Measurements from ENCODE around the gene RALY.

RALY gene

DNA sequence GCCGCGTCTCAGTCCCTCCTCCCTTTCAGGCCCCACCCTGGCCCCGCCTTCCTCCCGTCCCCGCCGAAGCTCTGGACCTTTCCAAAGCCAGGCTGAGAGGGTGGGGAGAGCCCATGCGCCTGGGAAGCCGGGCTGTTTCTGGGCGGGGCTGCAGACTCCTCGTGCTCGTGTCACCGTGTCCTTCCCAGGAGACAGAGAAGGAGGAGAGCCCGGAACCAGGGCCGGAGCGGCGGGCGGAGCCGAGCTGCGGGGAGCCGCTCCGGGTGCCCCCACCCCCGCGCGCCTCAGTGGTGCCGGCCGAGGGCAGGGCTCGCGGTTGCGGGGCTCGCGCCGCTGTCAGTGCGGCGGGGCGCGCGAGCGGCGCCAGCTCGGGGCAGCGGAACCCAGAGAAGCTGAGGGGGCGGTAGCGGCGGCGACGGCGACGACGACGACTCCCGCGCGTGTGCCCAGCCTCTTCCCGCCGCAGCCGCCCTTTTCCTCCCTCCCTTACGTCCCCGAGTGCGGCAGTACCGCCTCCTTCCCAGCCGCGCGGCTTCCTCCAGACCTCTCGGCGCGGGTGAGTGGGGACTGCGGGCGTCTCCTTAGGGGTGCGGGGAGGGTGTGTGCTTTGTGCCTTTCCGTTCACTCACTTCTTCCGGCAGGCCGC, at the start of gene RALY:
RALY (plus strand) TSS at position 336 of the 646 bp plus-strand sequence. CDS start 78,164 bp downstream, outside the sequence.
- DNase-seq (ENCODE audit: low spot score), result no peak

DNA sequence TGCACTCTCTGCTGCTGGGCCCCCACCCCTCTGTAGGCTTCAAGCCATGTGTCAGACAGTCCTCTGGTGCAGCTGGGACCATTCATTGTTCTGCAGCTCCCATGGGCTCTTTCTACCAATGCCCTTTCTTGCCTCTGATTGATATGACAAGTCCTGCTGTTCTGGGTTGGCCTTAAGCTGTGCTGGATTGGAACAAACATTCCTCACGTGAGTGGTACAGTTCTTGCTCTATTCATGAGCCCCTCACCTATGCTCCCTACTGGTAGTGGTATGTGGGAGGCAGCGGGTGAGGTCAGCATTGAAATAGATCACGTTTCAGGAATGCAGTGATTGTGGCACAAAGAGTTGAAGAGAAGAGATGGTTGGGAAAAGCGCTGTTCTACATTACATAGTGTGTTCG, 48.8 kb upstream of the RALY start:
- no peak for DNase-seq (ENCODE audit: low spot score)

DNA sequence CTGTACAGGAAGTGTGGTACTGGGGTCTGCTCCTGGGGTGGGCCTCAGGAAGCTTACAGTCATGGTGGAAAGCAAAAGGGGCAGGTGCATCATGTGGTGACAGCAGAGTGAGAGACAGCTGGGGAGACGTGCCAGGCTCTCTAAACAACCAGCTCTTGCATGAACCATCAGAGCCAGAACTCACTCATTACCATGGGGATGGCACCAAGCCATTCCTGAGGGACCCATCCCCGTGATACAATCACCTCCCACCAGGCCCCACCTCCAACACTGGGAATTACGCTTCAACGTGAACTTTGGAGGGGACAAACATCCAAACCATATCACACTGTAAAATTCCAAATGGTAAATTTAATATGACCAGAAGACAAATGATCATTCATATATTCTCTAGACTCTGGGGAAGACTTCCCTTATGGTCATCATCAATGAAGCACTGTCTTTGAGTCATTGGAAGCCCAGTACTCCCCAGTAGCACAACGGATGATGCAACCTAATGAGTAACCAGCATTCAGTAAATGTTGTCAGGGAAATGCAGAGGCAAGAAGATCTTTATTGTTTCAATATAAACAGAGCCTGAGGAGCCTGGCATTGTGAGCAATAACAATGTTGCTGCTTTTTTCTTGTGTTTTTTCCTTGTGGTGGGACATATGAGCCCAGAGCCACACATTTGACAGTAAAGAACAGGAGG, 48.2 kb upstream of the RALY start:
- DNase-seq (ENCODE audit: low spot score), result no peak

DNA sequence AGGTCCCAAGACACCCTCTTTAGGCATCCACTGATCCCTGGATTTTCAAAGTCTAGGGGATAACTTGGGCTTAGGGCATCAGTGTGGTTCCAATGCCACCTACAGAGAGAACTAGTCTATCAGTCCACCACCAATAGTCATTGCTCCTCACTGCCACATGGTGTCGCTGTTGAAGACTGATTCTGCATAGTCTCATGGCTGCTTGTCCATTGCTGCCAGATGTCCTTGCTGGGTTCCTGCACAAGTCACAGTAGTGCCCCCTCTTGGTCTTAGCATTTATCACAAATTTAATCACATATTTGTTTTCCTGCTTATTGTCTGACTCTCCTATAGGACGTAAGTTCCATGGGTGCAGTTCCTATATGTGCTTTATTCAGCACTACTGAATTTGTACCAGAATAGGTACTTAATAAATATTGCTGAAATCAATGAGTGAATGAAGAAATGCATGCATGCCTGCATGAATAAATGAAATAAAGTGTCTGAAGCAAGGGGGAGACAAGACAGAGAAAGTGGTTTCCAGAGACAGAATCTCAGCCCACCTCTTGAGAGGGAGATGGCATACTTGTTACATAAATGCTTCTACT, 45.9 kb upstream of the RALY start:
- no peak for DNase-seq (ENCODE audit: low spot score)

DNA sequence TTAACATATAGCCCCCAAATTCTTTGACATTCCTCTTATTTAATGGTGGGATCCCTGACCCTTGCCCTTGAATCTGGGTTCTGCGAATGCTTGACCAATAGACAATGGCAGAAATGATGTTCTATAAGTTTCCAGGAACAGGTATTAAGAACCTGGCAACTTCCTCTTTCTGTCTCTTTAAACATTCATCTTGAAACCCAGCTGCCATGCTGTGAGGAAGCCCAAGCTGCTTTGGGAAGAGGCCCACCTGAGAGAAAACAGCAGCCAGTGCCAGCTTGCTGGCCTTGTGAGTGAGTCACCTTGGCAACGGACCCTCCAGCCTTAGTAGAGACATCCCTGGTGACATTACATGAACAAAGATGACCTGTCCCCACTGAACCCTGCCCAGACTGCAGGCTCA, 45.2 kb upstream of the RALY start:
- no peak for DNase-seq (ENCODE audit: low spot score)

DNA sequence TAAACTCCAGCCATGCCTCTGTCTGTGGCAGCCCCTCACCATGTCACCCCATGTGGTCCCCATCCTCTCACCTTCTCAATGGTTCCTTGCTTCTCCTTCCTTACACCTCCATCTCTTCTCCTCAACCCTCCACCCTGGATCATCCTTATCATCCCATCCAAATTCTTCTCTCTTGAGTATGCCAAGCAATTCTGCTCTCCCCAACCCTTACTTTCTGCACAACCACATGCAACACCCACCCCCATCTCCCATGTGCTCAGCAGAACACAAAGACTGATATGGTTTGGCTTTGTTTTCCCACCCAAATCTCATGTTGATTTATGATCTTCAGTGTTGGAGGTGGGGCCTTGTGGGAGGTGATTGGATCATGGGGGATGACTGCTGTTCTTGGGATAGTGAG, 42.5 kb upstream of the RALY start:
- DNase-seq (ENCODE audit: low spot score), result no peak

DNA sequence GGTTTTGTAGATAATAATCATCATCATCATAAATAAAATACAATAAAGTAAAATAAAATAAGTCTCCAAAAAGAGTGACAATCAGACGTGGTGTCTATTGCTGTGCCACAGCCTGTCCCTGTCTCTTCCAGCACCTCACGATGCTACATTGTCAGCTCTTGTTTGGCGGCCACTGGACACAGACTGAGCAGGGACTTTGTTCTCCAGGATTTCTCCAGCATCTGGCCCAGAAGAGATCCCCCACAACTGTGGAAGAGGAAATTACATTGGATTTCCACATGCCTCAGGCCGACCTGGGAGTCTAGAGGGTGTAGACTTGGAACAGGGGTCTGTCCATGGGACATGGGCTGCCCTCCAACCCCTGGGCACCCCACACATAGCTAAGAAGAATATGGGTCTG, 39.2 kb upstream of the RALY start:
- no peak for DNase-seq (ENCODE audit: low spot score)

DNA sequence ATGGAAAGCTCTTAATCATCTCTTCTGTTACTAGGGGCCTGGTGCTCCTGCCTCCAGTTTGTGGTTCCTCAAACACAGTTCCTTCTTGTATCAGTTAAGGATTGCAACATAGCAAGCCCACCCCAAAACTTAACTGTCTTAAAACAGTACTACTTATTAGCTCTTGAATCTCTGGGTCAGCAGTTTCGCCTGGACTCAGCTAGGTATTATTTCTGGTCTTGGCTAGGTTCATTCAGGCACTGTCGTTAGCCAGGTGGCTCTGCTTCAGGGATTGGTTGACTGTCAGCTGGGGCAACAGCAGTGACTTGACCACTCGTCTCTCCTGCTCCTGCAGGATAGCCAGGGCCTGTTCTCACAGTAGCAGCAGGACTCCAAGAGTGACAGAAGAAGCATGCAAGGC, 30.0 kb upstream of the RALY start:
- no peak for DNase-seq (ENCODE audit: low spot score)

DNA sequence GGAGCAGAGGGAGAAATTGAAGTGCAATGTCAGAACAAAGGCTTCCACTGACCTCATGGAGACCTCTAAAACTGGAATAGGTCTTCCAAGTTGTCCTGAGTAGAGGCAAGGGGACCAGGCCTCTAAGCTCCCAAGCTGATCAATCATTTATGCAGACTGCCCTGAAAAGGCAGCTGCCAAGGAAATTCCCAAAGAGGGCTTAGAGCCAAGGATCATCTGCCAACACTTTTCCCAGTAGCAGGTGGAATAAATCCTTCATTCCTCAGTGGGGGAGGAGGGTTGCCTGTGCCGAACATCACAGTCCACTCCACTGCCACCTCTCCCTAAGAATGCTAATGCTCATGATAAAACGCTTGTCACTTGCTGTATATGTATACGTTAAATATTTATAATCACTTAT, 29.3 kb upstream of the RALY start:
- no peak for DNase-seq (ENCODE audit: low spot score)

DNA sequence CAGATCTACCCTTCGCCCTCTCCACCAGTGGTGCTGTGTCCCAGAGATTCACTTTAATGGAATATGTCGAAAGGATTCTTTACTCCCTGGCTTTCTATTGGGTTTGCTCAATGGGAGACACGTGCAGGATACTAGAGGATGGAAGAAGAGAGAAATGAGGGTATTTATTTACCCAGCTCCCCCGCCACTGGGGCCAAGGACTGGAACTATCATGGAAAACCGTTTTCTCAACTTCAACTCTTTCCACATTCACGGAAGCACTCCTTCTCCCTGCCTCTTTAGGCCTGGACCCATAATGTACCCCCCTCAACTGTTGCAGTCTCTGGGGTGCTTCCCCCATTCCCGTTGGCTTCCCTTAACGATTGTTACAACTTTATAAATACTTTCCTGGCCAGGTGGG, 26.6 kb upstream of the RALY start:
- no peak for DNase-seq (ENCODE audit: low spot score)

DNA sequence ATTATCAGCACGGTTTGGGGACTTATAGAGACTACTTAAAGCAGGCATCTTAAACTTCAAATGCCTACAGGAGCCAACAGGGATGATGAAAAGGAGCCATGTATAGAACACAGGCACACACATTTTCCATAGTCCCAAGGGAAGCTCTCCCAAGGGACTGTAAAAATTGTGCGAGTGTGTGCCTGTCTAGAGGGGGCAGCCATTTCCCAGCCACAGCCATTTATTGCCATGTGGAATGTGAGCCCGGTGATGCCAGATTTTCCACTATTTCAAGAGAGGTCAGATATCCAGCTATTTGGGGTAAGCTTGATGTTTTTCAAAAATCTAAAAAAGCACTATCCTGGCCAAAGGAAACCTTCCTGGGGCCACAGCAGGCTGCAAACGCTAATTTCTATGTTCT, 24.1 kb upstream of the RALY start:
- DNase-seq (ENCODE audit: low spot score), result no peak

DNA sequence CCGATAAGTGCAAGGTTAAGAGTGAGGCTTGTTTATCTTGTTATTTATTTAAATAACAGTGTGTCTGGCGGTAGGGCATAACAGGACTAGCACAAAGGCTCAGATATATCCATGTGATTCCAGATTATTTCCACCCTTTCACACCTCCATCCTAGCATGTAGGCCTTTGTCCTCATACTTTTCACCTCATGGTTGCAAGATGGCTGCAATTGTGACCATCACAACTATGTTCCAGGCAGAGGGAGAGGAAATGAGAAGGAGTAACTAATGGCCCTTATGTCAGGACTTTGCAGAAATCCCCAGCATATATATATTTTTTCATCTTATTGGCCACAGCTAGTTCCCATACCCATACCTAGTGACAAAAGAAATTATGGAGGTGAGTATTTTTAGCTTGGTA, 23.5 kb upstream of the RALY start:
- no peak for DNase-seq (ENCODE audit: low spot score)

DNA sequence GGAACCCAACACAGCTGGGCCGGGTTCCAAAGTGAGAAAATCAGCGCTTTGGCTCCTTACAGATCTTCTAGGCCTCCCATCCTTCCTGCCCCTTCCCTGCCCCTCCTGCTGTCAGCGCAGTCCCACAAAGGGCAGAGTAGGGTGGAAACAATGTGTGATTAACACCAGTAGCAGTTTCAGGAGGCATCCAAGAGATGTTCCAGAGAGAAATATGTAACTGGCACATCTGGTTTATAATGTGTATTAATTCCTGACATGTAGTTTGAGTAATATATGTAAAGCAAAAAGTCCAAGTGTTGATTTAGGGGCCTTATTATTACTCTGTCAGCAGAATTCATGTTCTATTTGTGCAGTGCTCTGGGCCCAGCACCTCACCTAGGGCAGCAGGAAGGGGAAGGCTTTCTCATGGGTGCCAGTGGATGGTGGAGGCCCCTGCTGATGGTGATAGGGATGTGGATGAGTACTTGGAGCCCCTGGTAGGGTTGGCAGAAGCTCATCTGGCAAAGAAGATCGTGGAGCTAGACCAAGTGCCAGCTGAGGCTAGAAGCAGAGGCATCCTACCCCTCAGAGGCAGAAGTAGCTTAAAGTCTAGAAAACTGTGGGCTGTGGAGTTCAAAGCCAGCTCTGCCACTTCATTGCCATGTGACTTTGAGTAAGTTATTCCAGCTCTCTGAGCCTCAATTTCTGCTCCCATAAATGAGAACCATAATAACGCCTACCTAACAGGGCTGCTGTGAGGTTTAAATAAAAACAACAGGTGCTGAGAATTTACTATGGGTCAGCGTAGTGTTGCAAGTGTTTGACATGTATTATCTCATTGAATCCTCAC, 22.4 kb upstream of the RALY start:
- DNase-seq (ENCODE audit: low spot score), result no peak

DNA sequence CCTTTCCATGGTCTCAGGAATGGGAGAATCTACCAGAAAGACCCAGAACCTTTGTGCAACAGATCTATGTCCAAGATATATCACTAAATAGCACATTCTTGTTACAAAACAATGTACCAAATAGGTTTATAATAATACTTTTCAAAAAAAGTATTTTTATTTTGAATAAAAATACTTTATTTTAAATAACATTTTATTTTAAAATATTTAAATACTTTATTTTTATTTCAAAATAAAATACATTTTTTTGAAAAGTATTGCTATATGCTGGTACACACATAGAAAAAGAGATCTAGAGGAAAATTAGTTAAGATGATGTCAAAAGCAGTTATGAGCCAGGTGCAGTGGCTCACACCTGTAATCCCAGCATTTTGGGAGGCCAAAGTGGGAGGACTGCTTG, 16.8 kb upstream of the RALY start:
- no peak for DNase-seq (ENCODE audit: low spot score)

DNA sequence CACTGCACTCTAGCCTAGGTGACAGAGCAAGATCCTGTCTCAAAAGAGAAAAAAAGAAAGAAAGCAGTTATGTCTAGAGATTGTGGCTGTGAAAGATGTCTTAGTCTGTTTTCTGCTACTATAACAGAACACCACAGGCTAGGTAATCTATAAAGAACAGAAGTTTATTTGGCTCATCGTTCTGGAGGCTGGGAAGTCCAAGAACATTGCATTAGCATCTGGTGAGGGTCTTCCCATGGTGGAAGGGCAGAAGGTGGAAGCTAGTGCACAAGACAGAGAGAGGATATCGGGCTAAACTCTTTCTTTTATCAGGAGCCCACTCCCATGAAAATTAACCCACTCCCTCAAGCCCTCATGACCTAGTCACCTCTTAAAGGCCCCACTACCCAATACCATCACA, 16.2 kb upstream of the RALY start:
- no peak for DNase-seq (ENCODE audit: low spot score)

DNA sequence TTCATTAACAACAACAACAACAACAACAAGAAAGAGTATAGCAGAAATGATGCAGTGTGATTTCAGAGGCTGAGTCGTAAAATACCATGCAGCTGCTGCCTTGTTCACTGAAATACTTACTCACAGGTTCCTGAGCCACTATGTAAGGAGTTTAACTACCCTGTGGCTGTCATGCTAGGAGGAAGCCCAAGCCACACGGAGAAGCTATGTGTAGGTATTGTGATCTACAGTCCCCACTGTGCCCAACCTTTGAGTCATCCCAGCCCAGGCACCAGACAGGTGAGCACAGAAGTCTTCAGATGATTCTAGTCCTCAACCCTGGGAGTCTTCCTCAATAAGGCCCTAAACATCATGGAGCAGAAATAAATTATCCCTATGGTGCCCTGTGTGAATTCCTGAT, 14.6 kb upstream of the RALY start:
- DNase-seq (ENCODE audit: low spot score), result no peak

DNA sequence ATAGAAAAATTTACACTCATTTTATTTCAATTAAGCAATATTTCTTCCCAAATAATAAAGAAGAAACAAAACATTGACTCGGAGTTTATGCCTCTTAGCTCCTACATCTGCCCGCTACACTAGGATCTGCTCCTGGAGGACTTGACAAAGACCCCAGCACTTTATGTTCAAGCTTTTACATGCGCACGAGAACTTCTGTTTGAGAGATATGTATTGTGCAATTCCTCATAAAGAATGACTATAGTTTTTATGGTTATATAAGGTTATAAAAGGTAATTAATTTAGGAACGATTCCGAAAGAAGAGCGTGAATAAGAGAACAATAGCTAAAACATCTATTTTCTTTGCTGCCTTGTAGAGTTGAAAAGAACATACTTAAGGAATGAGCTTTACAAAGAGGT, 12.4 kb upstream of the RALY start:
- DNase-seq (ENCODE audit: low spot score), result no peak

DNA sequence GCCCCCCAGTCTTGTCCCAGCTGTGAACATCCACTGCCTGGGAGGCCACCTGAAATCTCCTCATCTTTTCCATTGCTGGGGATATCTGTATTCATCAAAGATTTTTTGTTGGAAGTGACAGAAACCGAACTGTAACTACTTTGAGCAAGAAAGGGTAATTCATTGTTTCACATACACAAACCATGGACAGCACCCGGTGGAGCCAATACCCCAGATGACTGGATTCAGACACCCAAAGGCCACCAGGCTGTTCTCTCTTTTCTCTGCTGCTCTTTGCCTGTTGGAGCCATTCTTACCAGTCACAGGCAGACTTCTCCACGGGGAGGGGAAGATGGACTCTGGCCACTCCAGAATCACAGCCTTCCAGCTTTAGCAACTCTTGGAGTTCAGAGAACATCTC, 11.7 kb upstream of the RALY start:
- no peak for DNase-seq (ENCODE audit: low spot score)

DNA sequence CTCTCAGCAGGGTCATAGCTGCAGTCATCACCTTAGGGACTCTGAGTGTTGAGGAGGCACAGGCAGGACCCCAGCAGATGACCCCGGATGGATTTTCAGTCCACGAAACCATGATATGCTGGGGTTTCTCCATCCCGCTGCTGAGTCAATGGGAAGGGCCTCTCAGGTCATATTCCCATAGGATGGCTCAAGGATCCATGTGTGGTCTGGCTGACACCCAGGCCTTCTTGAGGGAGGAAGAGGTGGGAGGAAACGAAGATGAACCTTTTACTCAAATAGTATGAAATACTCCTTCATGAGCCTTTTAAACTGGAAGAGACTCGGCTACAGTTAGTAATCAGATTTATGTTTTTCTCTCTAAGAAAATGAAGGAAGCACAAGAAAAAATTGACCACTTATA, 10.3 kb upstream of the RALY start:
- DNase-seq (ENCODE audit: low spot score), result no peak

DNA sequence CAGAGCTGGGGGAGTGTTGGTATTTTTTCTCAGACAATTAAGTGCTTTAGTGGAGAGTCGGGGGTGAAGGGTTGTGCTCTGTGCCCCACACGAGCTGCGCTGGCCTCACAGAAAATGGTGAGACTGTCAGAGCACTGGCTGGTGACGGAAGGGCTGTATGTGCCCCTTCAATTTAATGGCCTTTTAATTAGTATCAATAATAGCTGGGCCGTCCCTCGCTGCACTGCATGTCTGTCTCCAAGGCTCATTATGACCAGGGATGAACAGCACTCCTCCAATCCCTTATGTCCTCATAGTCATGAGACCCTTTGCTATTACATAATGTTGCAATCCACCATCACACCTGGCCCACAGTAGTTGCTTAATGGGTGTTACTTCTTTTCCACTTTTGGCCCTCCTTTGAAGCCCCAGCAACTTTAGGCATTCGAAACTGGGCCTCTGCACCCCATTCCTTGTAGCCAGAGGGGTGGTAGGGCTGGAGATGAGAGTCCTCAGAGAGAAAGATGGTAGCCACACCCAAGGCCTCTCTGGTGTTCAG, 9.5 kb upstream of the RALY start:
- DNase-seq (ENCODE audit: low spot score), result no peak

DNA sequence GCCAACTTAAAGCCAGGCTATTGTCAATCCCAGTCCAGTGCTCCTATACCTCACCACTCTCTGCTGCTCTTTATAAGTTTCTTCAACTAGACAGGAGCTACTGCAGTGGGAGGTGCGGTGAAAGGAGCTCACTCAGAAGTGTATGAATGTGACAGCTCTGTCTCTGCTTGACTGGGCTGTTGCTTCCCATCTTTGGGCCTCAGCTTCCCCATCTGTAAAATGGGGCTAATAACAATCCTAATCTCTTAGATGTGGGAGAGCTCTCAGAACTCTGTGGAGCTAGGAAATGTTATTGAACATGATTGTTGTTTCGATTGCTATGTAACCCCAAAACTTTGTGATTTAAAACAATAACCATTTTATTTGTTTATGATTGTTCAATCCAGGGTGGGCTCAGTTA, 8.4 kb upstream of the RALY start:
- DNase-seq (ENCODE audit: low spot score), result no peak

DNA sequence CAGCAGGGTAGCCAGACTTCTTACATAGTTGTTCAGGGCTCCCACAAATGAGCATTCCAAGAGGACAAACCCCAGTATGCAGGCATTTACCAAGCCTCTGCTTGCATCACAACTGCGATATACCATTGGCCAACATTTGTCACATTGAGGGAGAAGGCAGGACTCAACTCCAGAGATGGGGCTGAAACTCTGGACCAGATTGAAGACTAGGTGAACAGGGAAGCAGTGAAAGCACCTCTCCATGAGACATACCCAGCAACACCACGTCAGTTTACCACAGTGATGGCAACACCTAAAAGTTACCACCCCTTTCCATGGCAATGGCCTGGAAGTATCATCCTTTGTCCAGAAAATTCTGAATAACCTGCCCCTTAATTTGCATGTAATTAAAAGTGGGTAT, 7.9 kb upstream of the RALY start:
- DNase-seq (ENCODE audit: low spot score), result no peak

Measured in left forelimb (tissue), 1 donor.